ENCODE measurements around the gene CNOT3. TPM values are rescaled to one million over a fixed set of nuclear protein-coding genes. Genes with fewer than 3 reads are reported as not detected.
A peak's percentile ranks its signal among the peaks of the same experiment; 100 is the strongest.

CNOT3 gene
- total and polyA plus RNA-seq, 2 of the 13 experiments (the other 11 are each of a cell fraction or from before 2014, with no cell fraction given): 4.3 to 5.8 TPM

DNA sequence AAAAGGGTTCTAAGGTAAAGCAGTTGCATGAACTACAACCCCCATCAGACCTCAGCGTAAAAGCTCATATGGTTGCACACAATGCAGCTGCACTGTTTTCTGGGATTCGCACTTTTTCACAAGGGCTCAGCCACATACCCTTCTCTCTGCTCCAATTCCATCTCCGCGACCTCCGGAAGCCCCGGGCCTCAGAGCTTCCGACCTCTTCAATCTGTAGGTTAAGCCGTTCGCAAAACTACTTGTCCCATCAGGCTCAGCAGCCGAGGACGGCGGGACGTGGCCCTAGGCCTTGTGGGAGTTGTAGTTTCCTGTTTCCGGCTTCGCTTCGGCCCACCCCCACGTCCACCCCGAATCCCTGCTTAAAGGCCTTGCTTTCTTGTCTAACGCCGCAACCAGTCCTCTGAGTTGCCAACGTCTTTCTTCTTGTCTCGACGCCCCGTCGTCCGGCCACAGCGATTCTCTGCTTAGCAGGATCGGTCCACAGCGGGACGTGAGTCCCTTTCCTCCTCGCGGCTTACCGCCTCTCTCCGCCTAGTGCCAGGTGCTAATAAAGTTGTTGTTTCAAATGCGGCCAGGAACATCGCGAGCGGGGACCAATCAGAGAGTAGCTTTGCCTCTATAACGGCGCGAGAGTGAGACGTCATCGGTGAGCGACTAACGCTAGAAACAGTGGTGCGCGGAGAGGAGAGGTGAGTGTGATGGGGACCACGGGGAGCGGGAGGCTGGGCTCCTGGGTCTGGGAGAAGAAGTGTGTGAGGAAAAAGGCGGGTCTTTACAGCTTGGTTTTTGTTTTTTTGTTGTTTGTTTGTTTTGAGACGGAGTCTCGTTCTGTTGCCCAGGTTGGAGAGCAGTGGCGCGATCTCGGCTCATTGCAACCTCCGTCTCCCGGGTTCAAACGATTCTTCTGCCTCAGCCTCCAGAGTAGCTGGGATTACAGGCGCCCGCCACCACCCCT, 22.2 kb upstream of the CNOT3 start, which contains the start of the genes PRPF31 and TFPT (continued):
- TF ChIP-seq HNF1A (IDR thresholded peaks at IDR 0.05; ENCODE audit: low read depth): peak; percentile 71
- peak; percentile 81; the same call in 1 of the 2 replicates for TF ChIP-seq HNF1A (CRISPR knock-in tag; IDR thresholded peaks at IDR 0.05; ENCODE audit: borderline replicate concordance)
- TF ChIP-seq TP53 (CRISPR knock-in tag; conservative IDR thresholded peaks at IDR 0.05): 0 out of 2 replicates have a peak, but pooled peaks have one; percentile 66
- TF ChIP-seq WIZ (CRISPR knock-in tag; IDR thresholded peaks at IDR 0.05): no peak
- no peak for TF ChIP-seq SOX6 (IDR thresholded peaks at IDR 0.05)
- TF ChIP-seq SOX6 (CRISPR knock-in tag; IDR thresholded peaks at IDR 0.05): peak; percentile 47; the same call in 1 of the 2 replicates
- TF ChIP-seq MED1 (CRISPR knock-in tag; IDR thresholded peaks at IDR 0.05): peak; percentile 69
- TF ChIP-seq ZNF329 (CRISPR knock-in tag; IDR thresholded peaks at IDR 0.05; ENCODE audit: low read depth): no peak
- peak; percentile 50 for TF ChIP-seq U2AF1 (optimal IDR thresholded peaks at IDR 0.05; ENCODE audit: low read depth, low read length)
- peak; percentile 87 for TF ChIP-seq ZNF746 (CRISPR knock-in tag; IDR thresholded peaks at IDR 0.05)
- TF ChIP-seq ZNF180 (CRISPR knock-in tag; IDR thresholded peaks at IDR 0.05; ENCODE audit: borderline replicate concordance, low read depth): no peak
- peak; percentile 74; the same call in 1 of the 2 replicates for TF ChIP-seq ZNF451 (CRISPR knock-in tag; IDR thresholded peaks at IDR 0.05)
- peak; percentile 93 for TF ChIP-seq STAT6 (CRISPR knock-in tag; IDR thresholded peaks at IDR 0.05; ENCODE audit: borderline replicate concordance)
- TF ChIP-seq NONO (IDR thresholded peaks at IDR 0.05): no peak
- TF ChIP-seq NONO (CRISPR knock-in tag; conservative IDR thresholded peaks at IDR 0.05): peak; percentile 95
- no peak for TF ChIP-seq IRX3 (CRISPR knock-in tag; IDR thresholded peaks at IDR 0.05; ENCODE audit: borderline replicate concordance, low read depth)
- no peak; the same call in 1 of the 2 replicates for TF ChIP-seq SIX4 (CRISPR knock-in tag; IDR thresholded peaks at IDR 0.05)
- no peak; the same call in 1 of the 2 replicates for TF ChIP-seq ZSCAN22 (CRISPR knock-in tag; IDR thresholded peaks at IDR 0.05)
- TF ChIP-seq ZEB1 (IDR thresholded peaks at IDR 0.05; ENCODE audit: insufficient replicate concordance, low read depth): peak; percentile 28
- TF ChIP-seq, protein P1, sequence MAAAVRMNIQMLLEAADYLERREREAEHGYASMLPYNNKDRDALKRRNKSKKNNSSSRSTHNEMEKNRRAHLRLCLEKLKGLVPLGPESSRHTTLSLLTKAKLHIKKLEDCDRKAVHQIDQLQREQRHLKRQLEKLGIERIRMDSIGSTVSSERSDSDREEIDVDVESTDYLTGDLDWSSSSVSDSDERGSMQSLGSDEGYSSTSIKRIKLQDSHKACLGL (CRISPR knock-in tag; IDR thresholded peaks at IDR 0.05): no peak
- no peak; the same call in 1 of the 2 replicates for TF ChIP-seq SMAD3 (CRISPR knock-in tag; IDR thresholded peaks at IDR 0.05)
- TF ChIP-seq SRF (IDR thresholded peaks at IDR 0.05; ENCODE audit: low read depth, low read length): peak; percentile 85
- TF ChIP-seq CENPT (CRISPR knock-in tag; IDR thresholded peaks at IDR 0.05; ENCODE audit: low read depth): no peak
- TF ChIP-seq KMT2A (CRISPR knock-in tag; IDR thresholded peaks at IDR 0.05): peak; percentile 61; the same call in 1 of the 2 replicates

Data from HepG2 (cell line).